ENCODE data around the gene CNTN4.

The CNTN4 gene

DNA sequence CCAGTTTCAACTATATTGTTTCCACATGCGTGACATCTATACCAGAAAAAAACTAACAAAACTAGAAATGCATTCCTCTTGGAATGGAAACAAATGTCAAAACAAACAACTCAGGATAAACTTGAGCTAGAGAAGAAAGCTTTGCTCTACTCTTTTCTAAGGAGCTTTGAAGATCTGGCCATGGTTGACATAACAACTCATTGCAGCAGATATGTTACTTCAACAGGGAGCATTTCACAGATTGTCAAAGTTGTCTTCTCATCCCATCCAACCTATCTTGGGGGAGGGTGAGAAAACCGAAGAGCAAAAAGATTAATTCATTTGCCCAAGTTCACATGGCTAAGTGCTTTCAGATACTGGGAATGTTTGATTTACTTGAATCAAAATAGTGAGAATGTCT lies 484.4 kb downstream of the CNTN4 start:
- H3K9me3 Mint-ChIP-seq = peaks cover 0 to 8% of the 10 kb centered on the region in 2 donors
- ATAC-seq = no peak
- H3K4me1 Mint-ChIP-seq = no peaks in the 10 kb centered on the region
- DNase-seq = no peak
- no peaks in the 10 kb centered on the region for H3K27me3 Mint-ChIP-seq
- no peak overlapping the region for H3K27ac Mint-ChIP-seq
- H3K4me3 Mint-ChIP-seq = no peak overlapping the region

DNA sequence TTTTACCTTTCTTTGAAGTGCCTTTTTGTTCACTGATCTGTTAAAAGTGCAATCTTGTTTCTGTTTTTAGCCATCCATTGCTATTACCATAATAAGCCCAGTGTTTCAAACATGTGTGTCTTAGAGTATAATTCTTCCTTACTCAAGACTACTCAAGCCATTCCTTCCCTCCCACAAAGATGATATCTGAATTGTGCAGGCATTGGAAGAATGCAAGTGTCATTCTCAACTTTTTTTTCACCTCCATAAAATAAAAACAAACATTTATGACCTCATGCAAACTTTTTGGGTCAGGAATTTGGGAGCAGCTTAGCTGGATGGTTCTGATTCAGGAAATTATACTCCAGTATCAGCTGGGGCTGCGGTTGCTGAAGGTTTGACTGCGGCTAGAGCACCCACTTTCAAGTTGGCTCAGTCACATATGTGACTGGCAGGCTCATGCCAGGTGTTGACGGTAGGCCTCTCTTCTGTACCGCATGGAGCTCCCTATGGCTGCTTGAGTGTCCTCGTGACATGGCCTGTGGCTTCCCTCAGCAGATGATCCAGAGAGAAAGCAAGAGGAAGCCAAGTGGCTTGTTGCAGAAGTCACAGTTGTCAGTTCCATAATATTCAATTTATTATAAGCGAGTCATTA lies 490.8 kb downstream of the CNTN4 start:
- ATAC-seq (no peak), DNase-seq (no peak)
- no peak overlapping the region for H3K4me3 Mint-ChIP-seq
- H3K27ac Mint-ChIP-seq = no peak overlapping the region
- H3K9me3 Mint-ChIP-seq = peaks cover 0 to 8% of the 10 kb centered on the region in 2 donors
- no peaks in the 10 kb centered on the region for H3K4me1 Mint-ChIP-seq
- H3K27me3 Mint-ChIP-seq = no peaks in the 10 kb centered on the region

DNA sequence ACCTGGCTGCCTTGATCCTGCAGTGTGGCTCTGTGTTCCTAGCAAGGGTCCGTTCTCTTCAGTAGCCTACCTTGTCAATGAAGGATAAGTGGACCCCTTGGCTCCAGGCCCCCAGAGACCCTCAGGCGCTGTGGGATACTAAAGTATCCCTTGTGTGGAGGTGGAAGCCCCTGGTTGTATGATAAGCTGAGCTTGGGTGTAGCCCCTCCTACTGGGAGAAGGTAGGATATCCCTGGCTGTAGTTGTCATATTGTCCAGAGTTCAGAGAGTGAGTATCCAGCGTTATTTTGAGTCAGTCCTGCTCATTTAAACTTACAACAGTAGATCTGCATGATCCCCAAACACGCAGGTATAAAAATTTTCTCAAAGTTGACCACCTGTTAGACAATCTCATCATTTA lies 496.8 kb downstream of the CNTN4 start:
- no peaks in the 10 kb centered on the region for H3K27me3 Mint-ChIP-seq
- no peak overlapping the region for H3K27ac Mint-ChIP-seq
- ATAC-seq = no peak
- DNase-seq = no peak
- no peaks in the 10 kb centered on the region for H3K9me3 Mint-ChIP-seq
- H3K4me1 Mint-ChIP-seq = no peaks in the 10 kb centered on the region
- no peak overlapping the region for H3K4me3 Mint-ChIP-seq

DNA sequence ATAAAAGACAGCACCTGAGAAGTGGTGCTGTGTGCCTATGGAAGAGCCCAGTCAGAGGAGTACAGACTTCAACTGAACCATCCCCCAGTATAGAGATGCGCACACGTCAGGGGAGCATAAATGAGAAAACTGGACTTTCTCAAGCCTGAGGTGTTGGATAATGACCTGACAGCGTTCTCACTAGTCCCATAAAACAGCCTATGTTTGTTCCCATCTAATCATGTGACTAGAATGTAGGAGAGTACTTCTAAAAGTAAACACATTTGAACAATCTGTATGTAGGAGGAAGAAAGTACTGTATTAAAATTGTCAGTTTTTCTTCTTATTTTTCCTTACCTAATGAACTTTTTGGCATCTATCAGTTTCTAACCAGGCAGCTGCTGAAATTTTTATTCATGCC lies 498.9 kb downstream of the CNTN4 start:
- ATAC-seq = no peak
- H3K27ac Mint-ChIP-seq = no peak overlapping the region
- H3K9me3 Mint-ChIP-seq = no peaks in the 10 kb centered on the region
- no peaks in the 10 kb centered on the region for H3K4me1 Mint-ChIP-seq
- no peaks in the 10 kb centered on the region for H3K27me3 Mint-ChIP-seq
- DNase-seq = no peak
- H3K4me3 Mint-ChIP-seq = no peak overlapping the region

DNA sequence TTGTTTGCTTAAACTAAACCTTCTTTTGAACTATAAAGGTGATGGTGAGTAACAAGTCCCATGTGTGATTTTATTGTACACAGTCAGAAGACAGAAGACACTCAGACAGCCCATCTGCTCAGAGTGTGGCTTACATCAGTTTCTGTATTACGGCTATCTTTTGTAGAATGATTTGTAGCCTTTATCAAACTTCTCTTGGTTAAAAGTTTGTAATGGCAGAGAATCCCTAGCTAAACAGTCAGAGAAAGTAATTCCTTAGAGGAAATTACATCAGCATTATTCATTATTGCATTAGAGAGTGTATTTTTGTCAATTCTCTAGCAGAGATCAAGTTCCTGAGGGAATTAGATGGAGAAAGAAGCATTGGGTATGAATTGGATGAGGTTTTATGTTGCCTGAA lies 500.8 kb downstream of the CNTN4 start:
- H3K4me3 Mint-ChIP-seq = no peak overlapping the region
- H3K27me3 Mint-ChIP-seq = no peaks in the 10 kb centered on the region

DNA sequence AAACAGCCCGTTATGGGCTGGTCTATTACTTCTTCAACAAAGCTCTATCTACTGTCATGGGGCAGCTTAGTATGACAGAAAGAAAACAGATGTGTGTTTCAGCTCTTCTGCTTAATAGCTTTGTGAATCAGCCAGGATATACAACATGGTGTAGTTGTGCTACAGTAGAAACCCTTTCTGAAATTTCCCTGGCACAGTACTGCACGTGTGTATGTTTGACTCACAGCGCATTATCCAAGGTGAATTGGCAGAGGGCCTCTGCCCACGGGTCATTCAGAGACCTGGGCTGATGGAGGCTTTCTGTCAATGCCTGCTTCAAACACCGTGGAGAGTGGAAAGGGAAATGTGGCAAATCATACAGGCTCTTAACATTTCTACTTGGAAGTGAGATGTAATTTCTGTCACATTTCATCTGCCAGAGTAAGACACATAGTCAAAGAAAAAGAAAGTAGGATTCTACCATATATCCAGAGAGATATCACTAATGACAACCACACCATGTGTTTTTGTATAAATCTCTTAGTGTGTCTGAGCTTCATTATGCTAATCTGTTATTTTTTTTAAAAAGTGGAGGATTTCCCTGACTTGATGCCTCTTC lies 505.1 kb downstream of the CNTN4 start:
- no peak for DNase-seq
- no peaks in the 10 kb centered on the region for H3K9me3 Mint-ChIP-seq
- H3K27ac Mint-ChIP-seq = no peak overlapping the region
- no peaks in the 10 kb centered on the region for H3K4me1 Mint-ChIP-seq
- H3K4me3 Mint-ChIP-seq = no peak overlapping the region
- ATAC-seq = no peak
- no peaks in the 10 kb centered on the region for H3K27me3 Mint-ChIP-seq

More for the DNA sequence above, 500.8 kb downstream of the CNTN4 start:
- Mint-ChIP-seq H3K9me3 (no peaks in the 10 kb centered on the region), H3K4me1 (no peaks in the 10 kb centered on the region), H3K27ac (no peak overlapping the region)
- DNase-seq = no peak
- no peak for ATAC-seq

DNA sequence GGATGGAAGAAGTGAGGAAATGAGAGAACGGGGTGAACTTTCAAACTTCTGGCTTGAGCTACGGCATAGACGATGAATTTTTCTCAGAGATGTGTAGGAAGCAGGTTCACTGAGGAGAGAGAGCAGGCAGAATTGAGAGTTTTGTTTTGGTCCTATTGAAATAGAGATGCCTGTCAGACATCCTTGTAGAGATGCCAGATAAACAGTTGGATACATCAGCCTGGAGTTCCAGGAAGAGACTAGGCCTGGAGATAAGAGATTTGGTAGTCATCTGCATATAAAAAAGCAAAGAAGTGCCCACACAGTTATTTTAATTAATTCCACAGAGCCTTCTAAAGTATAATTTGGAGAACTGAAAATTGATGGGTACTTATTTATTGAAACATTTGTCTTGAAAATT lies 515.9 kb downstream of the CNTN4 start:
- Mint-ChIP-seq H3K27ac (no peak overlapping the region), H3K4me1 (no peaks in the 10 kb centered on the region), H3K4me3 (no peak overlapping the region), H3K9me3 (peaks cover 5 to 8% of the 10 kb centered on the region in 2 donors), H3K27me3 (no peaks in the 10 kb centered on the region)
- no peak for ATAC-seq
- no peak for DNase-seq

DNA sequence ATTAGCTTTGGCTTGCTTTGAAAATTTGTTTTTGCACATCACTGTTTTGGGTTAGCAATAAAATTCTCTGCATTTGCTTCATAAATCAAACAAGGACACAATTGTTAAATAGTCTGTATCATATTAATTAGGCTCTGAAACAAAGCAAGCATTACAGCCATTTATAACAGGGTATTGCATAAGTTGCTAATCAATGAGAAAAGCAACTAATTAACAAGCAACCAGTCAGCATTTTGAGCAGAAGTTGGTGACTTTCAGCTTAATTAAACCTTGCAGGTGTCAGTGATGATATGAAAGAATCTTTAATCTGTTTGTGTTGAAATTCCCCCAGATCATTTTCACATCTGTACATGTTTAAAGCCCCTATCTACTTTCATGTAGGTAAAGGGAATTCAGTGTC lies 516.4 kb downstream of the CNTN4 start:
- H3K4me3 Mint-ChIP-seq = no peak overlapping the region
- no peaks in the 10 kb centered on the region for H3K4me1 Mint-ChIP-seq
- ATAC-seq (no peak), DNase-seq (no peak)
- no peak overlapping the region for H3K27ac Mint-ChIP-seq
- H3K27me3 Mint-ChIP-seq = no peaks in the 10 kb centered on the region
- H3K9me3 Mint-ChIP-seq = peaks cover 5 to 8% of the 10 kb centered on the region in 2 donors

DNA sequence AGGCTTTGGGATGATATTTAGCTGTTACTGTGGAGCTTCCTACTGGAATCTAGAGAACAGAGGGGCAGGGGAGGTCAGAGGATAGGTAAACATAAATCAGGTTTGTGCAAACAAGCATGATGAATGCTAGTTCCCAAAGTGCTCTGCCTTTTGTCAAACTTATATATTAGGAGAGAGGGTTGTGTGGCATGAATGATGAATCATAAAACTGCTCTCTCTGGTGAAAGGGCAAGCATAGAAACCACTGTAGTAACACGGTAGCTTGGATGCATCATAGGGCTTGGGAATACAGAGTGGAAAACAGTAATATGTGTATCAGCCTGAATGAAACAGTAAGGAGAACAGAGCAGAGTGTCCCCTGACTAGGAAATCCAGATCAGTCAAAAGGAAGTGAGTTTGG lies 524.8 kb downstream of the CNTN4 start:
- no peaks in the 10 kb centered on the region for H3K4me1 Mint-ChIP-seq
- H3K27ac Mint-ChIP-seq = no peak overlapping the region
- H3K9me3 Mint-ChIP-seq = no peaks in the 10 kb centered on the region
- no peaks in the 10 kb centered on the region for H3K27me3 Mint-ChIP-seq
- H3K4me3 Mint-ChIP-seq = no peak overlapping the region
- DNase-seq = no peak
- ATAC-seq = no peak

DNA sequence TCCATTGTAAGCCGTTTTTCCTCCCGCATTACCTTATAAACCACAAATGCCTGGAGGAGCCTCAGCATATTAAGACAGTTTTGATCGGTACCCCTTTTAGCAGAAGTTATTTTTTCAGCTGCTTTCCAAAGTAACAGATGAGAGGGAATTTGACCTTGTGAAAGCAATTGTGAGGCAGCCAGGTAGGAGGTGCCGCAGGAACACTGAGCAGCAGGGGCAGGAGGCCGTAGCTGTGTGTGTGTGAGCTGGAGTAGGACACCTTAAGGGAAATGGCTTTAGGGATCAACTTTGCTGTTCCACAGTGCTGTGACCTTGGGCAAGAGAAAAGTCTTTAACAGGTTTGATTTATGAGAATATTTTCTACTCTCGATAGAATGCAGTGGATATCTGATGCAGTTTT lies 529.5 kb downstream of the CNTN4 start:
- ATAC-seq = no peak
- H3K4me3 Mint-ChIP-seq = no peak overlapping the region
- no peak for DNase-seq
- no peaks in the 10 kb centered on the region for H3K4me1 Mint-ChIP-seq
- H3K9me3 Mint-ChIP-seq = no peaks in the 10 kb centered on the region
- no peak overlapping the region for H3K27ac Mint-ChIP-seq
- H3K27me3 Mint-ChIP-seq = no peaks in the 10 kb centered on the region

DNA sequence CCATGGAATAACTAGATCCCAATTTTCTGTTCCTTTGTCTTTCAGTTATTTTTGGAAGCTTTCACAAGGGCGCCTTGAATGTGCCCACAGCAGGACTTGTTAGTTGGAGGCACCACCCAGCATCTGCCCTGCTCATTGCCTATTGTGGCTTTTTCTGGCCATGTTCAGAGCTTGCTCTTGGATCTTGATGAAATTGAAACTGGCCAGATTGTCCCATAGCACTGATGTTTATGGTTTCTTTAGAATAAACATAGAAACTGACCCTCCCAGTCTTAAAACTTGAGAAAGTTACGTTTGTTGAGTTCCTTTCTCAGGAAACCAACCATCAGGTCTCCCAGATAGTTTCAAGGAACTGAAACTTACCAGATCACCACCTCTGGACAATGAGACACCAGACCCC lies 536.8 kb downstream of the CNTN4 start:
- Mint-ChIP-seq H3K27ac (no peak overlapping the region), H3K4me3 (no peak overlapping the region), H3K27me3 (no peaks in the 10 kb centered on the region), H3K9me3 (no peaks in the 10 kb centered on the region), H3K4me1 (no peaks in the 10 kb centered on the region)
- ATAC-seq (no peak), DNase-seq (no peak)

DNA sequence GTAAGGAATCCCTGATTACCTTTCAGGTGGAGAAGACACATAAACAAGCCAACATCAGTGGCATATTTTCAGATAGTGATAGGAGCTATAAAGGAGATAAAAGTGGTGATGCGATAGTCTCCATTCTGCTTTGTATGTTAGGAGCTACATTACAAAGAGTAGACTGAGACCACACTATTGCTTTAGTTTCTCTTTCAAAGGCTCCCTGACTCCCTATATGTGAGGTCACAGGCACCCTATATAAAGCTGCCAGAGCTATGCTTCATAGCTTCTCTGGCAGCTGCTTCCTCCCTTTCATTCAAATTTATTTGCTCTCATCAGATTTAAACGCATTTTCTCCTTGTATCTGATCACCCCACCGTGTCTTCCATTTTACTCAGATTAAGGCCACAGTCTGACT lies 544.9 kb downstream of the CNTN4 start:
- Mint-ChIP-seq H3K4me1 (no peaks in the 10 kb centered on the region), H3K27me3 (no peaks in the 10 kb centered on the region), H3K4me3 (no peak overlapping the region), H3K9me3 (no peaks in the 10 kb centered on the region), H3K27ac (no peak overlapping the region)
- ATAC-seq = no peak
- DNase-seq = no peak

DNA sequence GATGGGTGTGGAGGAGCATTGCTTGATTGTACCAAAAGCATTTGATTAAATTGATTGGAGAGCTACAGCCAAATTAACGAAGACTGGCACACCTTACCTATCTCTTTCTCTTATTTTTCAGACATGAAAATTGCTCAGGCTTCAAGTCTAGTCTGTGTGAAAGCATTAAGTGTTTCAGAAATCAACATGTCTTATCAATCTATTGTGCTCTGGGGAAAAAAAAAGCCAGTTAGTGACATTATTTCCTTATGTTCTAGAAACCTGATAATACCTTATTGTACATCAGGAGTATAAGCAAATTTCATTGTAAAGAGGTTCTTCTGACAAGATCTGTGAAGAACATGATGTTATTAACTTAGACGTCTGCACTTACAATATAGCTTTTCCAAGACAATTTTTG lies 546.3 kb downstream of the CNTN4 start:
- no peaks in the 10 kb centered on the region for H3K9me3 Mint-ChIP-seq
- H3K4me3 Mint-ChIP-seq = no peak overlapping the region
- DNase-seq (no peak), ATAC-seq (no peak)
- H3K27ac Mint-ChIP-seq = no peak overlapping the region
- H3K27me3 Mint-ChIP-seq = no peaks in the 10 kb centered on the region
- no peaks in the 10 kb centered on the region for H3K4me1 Mint-ChIP-seq

DNA sequence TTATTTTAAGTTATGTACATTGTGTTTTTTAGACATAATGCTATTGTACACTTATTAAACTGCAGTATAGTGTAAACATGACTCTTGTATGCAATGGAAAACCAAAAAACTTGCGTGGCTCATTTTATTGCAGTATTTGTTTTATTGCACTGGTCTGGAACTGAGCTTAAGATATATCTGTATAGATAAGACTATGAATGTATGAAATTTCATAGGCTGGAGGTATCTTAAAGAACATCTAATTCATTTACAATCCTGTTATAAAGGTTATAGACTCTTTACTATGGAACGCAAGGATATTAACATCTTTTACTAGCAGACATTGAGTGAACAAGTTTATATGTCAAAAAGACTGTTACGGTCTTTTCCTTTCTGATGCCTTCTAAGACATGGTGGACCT lies 552.1 kb downstream of the CNTN4 start:
- Mint-ChIP-seq H3K9me3 (no peaks in the 10 kb centered on the region), H3K27me3 (peaks cover 7% of the 10 kb centered on the region), H3K4me3 (no peak overlapping the region), H3K27ac (no peak overlapping the region), H3K4me1 (no peaks in the 10 kb centered on the region)
- DNase-seq = no peak
- no peak for ATAC-seq

DNA sequence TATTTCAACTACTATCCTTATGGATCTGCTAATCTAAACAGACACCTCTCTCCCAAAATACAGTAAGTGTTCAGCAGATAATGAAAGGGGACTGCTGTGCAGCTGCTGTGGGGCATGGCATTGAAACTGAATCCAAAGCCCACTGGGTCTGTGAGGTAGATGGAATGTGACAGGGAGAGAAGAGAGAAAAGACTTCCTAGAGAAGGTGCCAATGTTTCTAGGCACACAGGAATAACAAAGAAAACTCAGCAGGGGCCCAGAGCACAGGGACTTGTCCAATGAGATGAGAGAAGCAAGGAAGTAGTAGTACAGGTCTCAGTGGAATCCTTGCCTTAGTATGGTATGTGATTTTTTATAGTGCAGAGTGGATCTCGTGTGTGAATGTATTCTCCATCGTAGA lies 553.7 kb downstream of the CNTN4 start:
- no peak overlapping the region for H3K27ac Mint-ChIP-seq
- H3K4me3 Mint-ChIP-seq = no peak overlapping the region
- H3K9me3 Mint-ChIP-seq = no peaks in the 10 kb centered on the region
- no peaks in the 10 kb centered on the region for H3K4me1 Mint-ChIP-seq
- no peak for DNase-seq
- ATAC-seq = no peak
- peaks cover 7% of the 10 kb centered on the region for H3K27me3 Mint-ChIP-seq

DNA sequence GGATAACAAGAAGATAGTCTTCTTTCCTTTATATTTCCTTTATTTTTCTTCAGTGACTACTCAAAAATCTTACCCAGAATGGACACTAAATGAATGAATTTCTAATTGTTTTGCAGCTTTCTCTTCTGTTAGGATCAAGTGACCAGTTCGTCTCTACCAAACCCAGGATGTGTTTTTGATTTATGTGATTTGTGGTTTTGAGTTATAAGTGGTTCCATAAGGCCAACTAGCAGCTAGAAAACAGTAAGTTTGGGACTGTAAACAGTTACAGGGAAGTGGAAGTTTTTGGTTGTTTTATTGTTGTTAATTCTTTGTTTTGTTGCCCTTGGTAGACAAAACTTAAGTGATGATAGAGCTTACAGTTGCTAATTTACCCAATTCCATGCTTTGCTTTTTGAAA lies 555.0 kb downstream of the CNTN4 start:
- H3K27ac Mint-ChIP-seq = no peak overlapping the region
- ATAC-seq (no peak), DNase-seq (no peak)
- no peak overlapping the region for H3K4me3 Mint-ChIP-seq
- H3K4me1 Mint-ChIP-seq = no peaks in the 10 kb centered on the region
- peaks cover 7% of the 10 kb centered on the region for H3K27me3 Mint-ChIP-seq
- no peaks in the 10 kb centered on the region for H3K9me3 Mint-ChIP-seq

DNA sequence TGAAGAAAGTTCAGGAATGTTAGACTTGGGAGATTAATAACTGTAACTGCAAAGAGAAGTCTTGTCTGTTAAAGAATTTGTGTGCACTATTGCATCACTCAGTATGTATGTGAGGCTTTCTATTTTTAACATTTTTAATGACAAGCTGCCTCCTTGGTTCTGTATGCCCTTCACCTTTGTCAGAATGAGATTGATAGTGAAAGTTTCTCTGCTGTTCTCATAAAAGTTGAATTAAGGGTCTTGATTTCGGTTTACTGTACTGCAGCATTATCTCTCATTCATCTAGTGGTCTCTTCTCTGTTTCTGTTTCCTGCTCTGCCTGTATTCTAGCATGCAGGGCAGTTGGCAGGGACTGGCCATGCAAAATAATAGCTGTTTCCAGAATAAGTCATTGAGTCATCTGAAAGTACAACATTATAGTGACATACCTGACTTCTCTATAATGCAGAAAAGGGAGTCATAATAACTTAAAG lies 556.6 kb downstream of the CNTN4 start:
- ATAC-seq = no peak
- H3K9me3 Mint-ChIP-seq = no peaks in the 10 kb centered on the region
- no peak overlapping the region for H3K4me3 Mint-ChIP-seq
- DNase-seq = no peak
- H3K27me3 Mint-ChIP-seq = peaks cover 7% of the 10 kb centered on the region
- H3K4me1 Mint-ChIP-seq = no peaks in the 10 kb centered on the region
- no peak overlapping the region for H3K27ac Mint-ChIP-seq

Data from stimulated activated naive CD8-positive, alpha-beta T cell treated with anti-CD3 and anti-CD28 coated beads, Interleukin-15, amount 100 ng/mL, for 72 hours (primary cell).